ENCODE data around the gene EPB41L4A.

Gene EPB41L4A

DNA sequence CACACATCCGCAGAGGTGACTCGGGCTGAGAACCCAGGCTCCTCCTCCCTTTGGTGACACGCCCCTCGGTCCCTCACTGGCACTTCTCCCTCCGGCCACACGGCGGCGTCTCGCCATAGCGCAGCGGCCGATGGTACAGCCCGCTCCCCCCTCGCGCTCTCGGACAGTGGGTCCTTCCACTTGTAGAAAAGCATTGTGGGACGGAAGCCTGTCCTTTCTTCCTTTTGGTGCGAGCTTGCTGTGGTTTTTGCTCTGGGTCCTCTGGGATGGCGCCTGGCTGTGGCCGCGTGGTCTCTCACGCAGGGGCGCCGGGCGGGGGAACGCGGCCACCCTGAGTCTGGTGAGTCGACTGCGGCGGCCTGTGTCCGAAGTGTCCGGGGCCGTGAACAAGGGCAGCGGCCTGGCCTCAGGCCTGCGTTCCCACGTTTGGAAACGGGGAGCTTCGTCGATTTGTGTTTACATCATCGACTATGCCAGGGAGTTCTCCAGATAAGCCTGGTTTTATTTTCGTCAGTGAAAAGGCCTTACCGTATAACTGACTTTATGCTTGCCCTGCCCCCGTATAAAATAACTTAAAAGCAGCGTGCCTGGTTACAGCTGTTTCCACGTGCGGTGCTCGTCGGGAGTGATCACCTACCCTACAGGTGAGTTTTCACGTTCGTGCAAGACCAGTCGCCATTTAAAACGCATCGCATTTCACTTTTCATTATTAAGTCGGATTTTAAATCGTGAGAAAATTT lies 258.3 kb downstream of the EPB41L4A start:
- peak overlapping the region; percentile 73 for H3K27ac ChIP-seq
- TF ChIP-seq CTCF (IDR thresholded peaks at IDR 0.05) (peak; percentile 94), ZFX (IDR thresholded peaks at IDR 0.05; ENCODE audit: borderline replicate concordance) (no peak)

GRCh38 chr5:112159435-112159834 lies 259.6 kb downstream of the EPB41L4A start:
- TF ChIP-seq CTCF (IDR thresholded peaks at IDR 0.05) (no peak), ZFX (IDR thresholded peaks at IDR 0.05; ENCODE audit: borderline replicate concordance) (no peak)
- no peak overlapping the region for H3K27ac ChIP-seq

GRCh38 chr5:112156211-112156610 lies 262.9 kb downstream of the EPB41L4A start:
- no peak overlapping the region for H3K27ac ChIP-seq
- TF ChIP-seq CTCF (IDR thresholded peaks at IDR 0.05) (no peak), ZFX (IDR thresholded peaks at IDR 0.05; ENCODE audit: borderline replicate concordance) (no peak)

GRCh38 chr5:112154940-112155686 lies 264.0 kb downstream of the EPB41L4A start:
- no peak overlapping the region for H3K27ac ChIP-seq
- TF ChIP-seq ZFX (IDR thresholded peaks at IDR 0.05; ENCODE audit: borderline replicate concordance) (no peak), CTCF (IDR thresholded peaks at IDR 0.05) (no peak)

DNA sequence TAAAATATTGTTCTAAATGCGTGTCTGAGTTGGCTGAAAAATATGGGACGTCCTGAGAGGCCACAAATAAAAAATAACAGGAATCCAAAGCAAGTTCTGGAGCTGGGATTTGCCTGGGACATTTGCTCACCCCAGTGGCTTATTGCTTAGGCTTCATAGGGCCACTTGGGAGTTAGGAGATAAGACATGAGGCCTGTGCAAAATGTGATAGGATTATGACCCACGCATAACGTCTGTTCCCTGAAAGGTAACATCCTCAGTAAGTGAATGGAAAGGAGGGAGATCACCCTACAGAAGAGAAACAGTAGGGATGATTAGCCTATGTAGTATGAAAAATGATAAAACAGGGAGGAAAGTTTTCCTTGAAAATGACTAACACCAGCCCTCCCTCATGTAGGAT lies 269.4 kb downstream of the EPB41L4A start:
- no peak overlapping the region for H3K27ac ChIP-seq
- TF ChIP-seq CTCF (IDR thresholded peaks at IDR 0.05) (no peak), ZFX (IDR thresholded peaks at IDR 0.05; ENCODE audit: borderline replicate concordance) (no peak)

DNA sequence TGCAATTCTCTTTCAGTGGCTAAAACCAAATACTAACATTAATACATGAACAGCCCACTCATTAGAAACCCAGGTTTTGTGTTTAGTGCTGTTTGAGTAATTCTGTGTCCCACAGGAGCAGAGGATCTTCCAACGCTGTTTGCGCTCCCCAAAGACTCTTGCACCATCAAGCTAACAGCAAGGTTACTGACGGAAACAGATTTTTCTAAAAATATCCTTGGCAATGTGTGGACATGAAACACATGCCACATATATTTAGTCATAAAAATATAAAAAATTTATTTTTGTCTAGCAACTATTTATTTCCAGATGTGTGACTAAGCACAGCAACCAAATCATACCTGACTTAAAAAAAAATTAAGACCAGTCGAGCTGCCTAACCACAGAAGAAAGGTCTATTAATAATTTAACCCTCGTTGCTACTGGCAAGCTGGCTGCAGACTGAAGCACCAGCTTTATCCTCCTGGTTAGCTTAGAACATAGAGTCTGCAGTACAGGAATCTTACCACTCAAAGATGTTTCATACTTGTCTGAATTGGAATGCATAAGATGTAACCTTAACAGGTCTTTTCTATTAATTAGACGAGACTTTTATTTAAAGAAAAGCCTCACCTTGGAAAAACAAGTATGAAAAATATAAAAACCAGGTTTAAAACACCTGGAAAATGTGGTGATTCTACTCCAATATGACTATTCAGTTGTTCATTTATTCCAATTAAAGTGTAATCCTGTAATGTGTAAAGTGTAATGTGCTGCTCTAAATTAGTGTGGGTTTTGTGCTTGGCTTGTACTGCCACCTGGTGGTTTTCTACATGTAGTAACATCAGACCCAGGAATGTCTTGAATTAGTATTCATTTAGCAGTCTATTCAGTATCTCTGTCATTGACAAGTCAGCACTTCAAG lies 272.5 kb downstream of the EPB41L4A start:
- TF ChIP-seq CTCF (IDR thresholded peaks at IDR 0.05) (peak; percentile 84), ZFX (IDR thresholded peaks at IDR 0.05; ENCODE audit: borderline replicate concordance) (no peak)
- no peak overlapping the region for H3K27ac ChIP-seq
